ENCODE data around the gene B4GALT5.
"Not testable (repeated sequence)": the region's sequence is repeated elsewhere in the genome, so short reads cannot be mapped to it uniquely, and the experiment has no call there.

B4GALT5 gene

GRCh38 chr20:49614338-49615050 is 99.2 kb downstream of the B4GALT5 start:
- no peaks in the 10 kb centered on the region for H4K20me1 ChIP-seq
- peaks cover 57% of the 10 kb centered on the region for H3K4me1 ChIP-seq
- no peak overlapping the region for H3K4me2 ChIP-seq
- H3K9ac ChIP-seq = no peak overlapping the region
- TF ChIP-seq Cebpa-rat (IDR thresholded peaks at IDR 0.05) = no peak
- H3K9me3 ChIP-seq = no peaks in the 10 kb centered on the region
- H3K36me3 ChIP-seq = no peaks in the 10 kb centered on the region
- no peak overlapping the region for H3K27ac ChIP-seq
- H3K4me3 ChIP-seq = no peak overlapping the region
- no peaks in the 10 kb centered on the region for H3K27me3 ChIP-seq

GRCh38 chr20:49612127-49612738 is 101.4 kb downstream of the B4GALT5 start:
- no peaks in the 10 kb centered on the region for H4K20me1 ChIP-seq
- peaks cover 4% of the 10 kb centered on the region; the same call in 1 of the 2 replicates for H3K27me3 ChIP-seq
- H3K36me3 ChIP-seq = no peaks in the 10 kb centered on the region
- no peak overlapping the region for H3K4me2 ChIP-seq
- no peak overlapping the region for H3K4me3 ChIP-seq
- H3K9ac ChIP-seq = no peak overlapping the region
- no peak for TF ChIP-seq Cebpa-rat (IDR thresholded peaks at IDR 0.05)
- no peak overlapping the region for H3K27ac ChIP-seq
- no peaks in the 10 kb centered on the region for H3K9me3 ChIP-seq
- H3K4me1 ChIP-seq = peaks cover 43% of the 10 kb centered on the region

- not testable (repeated sequence) for H3K27ac ChIP-seq, H3K36me3 ChIP-seq, H3K27me3 ChIP-seq, H3K9ac ChIP-seq, H3K9me3 ChIP-seq, H4K20me1 ChIP-seq
- peak overlapping the region; percentile 77 for H3K4me2 ChIP-seq
- H3K4me3 ChIP-seq = peak overlapping the region; percentile 18; the same call in 1 of the 2 replicates
- peaks cover 42% of the 10 kb centered on the region for H3K4me1 ChIP-seq
These were observed 102.0 kb downstream of the B4GALT5 start for GRCh38 chr20:49611539-49612126.

GRCh38 chr20:49610691-49611538 is 102.8 kb downstream of the B4GALT5 start:
- Histone ChIP-seq H3K36me3 (no peaks in the 10 kb centered on the region), H4K20me1 (no peaks in the 10 kb centered on the region), H3K27me3 (peaks cover 4% of the 10 kb centered on the region; the same call in 1 of the 2 replicates), H3K9me3 (no peaks in the 10 kb centered on the region), H3K4me2 (peak overlapping the region; percentile 77), H3K27ac (no peak overlapping the region), H3K9ac (no peak overlapping the region), H3K4me1 (peaks cover 42% of the 10 kb centered on the region), H3K4me3 (peak overlapping the region; percentile 18)
- no peak for TF ChIP-seq Cebpa-rat (IDR thresholded peaks at IDR 0.05)

GRCh38 chr20:49608752-49609670 is 104.7 kb downstream of the B4GALT5 start:
- H3K4me1 ChIP-seq = peaks cover 56% of the 10 kb centered on the region
- H3K4me3 ChIP-seq = no peak overlapping the region
- no peak overlapping the region for H3K9ac ChIP-seq
- peak overlapping the region; percentile 63 for H3K4me2 ChIP-seq
- H3K27ac ChIP-seq = no peak overlapping the region
- peaks cover 4% of the 10 kb centered on the region; the same call in 1 of the 2 replicates for H3K27me3 ChIP-seq
- H3K9me3 ChIP-seq = no peaks in the 10 kb centered on the region
- H3K36me3 ChIP-seq = no peaks in the 10 kb centered on the region
- no peak for TF ChIP-seq Cebpa-rat (IDR thresholded peaks at IDR 0.05)
- no peaks in the 10 kb centered on the region; the same call in 1 of the 2 replicates for H4K20me1 ChIP-seq

GRCh38 chr20:49607568-49607967 is 106.1 kb downstream of the B4GALT5 start:
- peaks cover 4% of the 10 kb centered on the region; the same call in 1 of the 2 replicates for H3K27me3 ChIP-seq
- H3K4me2 ChIP-seq = no peak overlapping the region
- no peaks in the 10 kb centered on the region; the same call in 1 of the 2 replicates for H4K20me1 ChIP-seq
- H3K36me3 ChIP-seq = no peaks in the 10 kb centered on the region
- no peaks in the 10 kb centered on the region for H3K9me3 ChIP-seq
- no peak for TF ChIP-seq Cebpa-rat (IDR thresholded peaks at IDR 0.05)
- no peak overlapping the region for H3K4me3 ChIP-seq
- H3K9ac ChIP-seq = no peak overlapping the region
- peaks cover 70% of the 10 kb centered on the region for H3K4me1 ChIP-seq
- no peak overlapping the region for H3K27ac ChIP-seq

- Histone ChIP-seq H3K4me3 (no peak overlapping the region), H3K9ac (no peak overlapping the region), H3K27me3 (peaks cover 3% of the 10 kb centered on the region; the same call in 1 of the 2 replicates), H3K27ac (no peak overlapping the region), H3K36me3 (no peaks in the 10 kb centered on the region), H3K9me3 (no peaks in the 10 kb centered on the region), H3K4me1 (peaks cover 48% of the 10 kb centered on the region), H4K20me1 (no peaks in the 10 kb centered on the region; the same call in 1 of the 2 replicates), H3K4me2 (peak overlapping the region; percentile 83)
- no peak for TF ChIP-seq Cebpa-rat (IDR thresholded peaks at IDR 0.05)
These were observed 110.5 kb downstream of the B4GALT5 start for GRCh38 chr20:49603209-49603627.

GRCh38 chr20:49602345-49603208 is 111.1 kb downstream of the B4GALT5 start:
- Histone ChIP-seq H3K36me3 (no peaks in the 10 kb centered on the region), H3K27me3 (no peaks in the 10 kb centered on the region), H3K9ac (no peak overlapping the region), H3K4me1 (peaks cover 52% of the 10 kb centered on the region), H4K20me1 (no peaks in the 10 kb centered on the region; the same call in 1 of the 2 replicates), H3K9me3 (no peaks in the 10 kb centered on the region), H3K4me2 (0 out of 2 replicates have a peak overlapping the region, but pooled peaks have one; percentile 83), H3K4me3 (no peak overlapping the region), H3K27ac (no peak overlapping the region)
- no peak for TF ChIP-seq Cebpa-rat (IDR thresholded peaks at IDR 0.05)
